GM23338 (cell line): ENCODE measurements around the gene CDR2L. TPM values are rescaled to one million over a fixed set of nuclear protein-coding genes. Genes with fewer than 3 reads are reported as not detected.

Experiments used
- ATAC-seq: fragments of 200-7000 bp; cut with Tn5 transposase; 3 replicates; pipeline ENCODE4 v1.9.1; 2020
- DNase-seq: peaks from one replicate; pipeline ENCODE4 v3.0.0-alpha.2; 2015; ENCODE audit warnings: low spot score
- H2AFZ ChIP-seq: fragments of 200-600 bp; sonication (generic); 2 replicates; pipeline ENCODE4 v1.8.0; 2016; ENCODE audit warnings: antibody characterized with exemption, mild to moderate bottlenecking, moderate library complexity
- H3F3A ChIP-seq: fragments of 200-600 bp; sonication (generic); replicated peaks from 2 replicates; pipeline ENCODE4 v1.8.0; 2017; ENCODE audit warnings: antibody characterized with exemption, mixed run types, low read depth
- H3K27ac ChIP-seq: fragments of 200-600 bp; sonication (generic); 2 replicates; pipeline ENCODE4 v1.6.1; 2016; ENCODE audit warnings: low read depth
- H3K27me3 ChIP-seq: fragments of 200-600 bp; sonication (generic); 2 replicates; pipeline ENCODE4 v1.8.0; 2016; ENCODE audit warnings: mild to moderate bottlenecking, mixed run types, moderate library complexity; ENCODE audit not compliant: insufficient read depth
- H3K36me3 ChIP-seq: fragments of 200-600 bp; sonication (generic); 2 replicates; pipeline ENCODE4 v1.8.0; 2016; ENCODE audit warnings: mild to moderate bottlenecking; ENCODE audit not compliant: insufficient read depth
- H3K4me1 ChIP-seq: fragments of 200-600 bp; sonication (generic); 2 replicates; pipeline ENCODE4 v1.8.0; 2016; ENCODE audit warnings: mild to moderate bottlenecking, moderate library complexity; ENCODE audit not compliant: insufficient read depth
- H3K4me2 ChIP-seq: fragments of 200-600 bp; sonication (generic); 2 replicates; pipeline ENCODE4 v1.7.1; 2017; ENCODE audit warnings: mixed run types
- H3K4me3 ChIP-seq: fragments of 200-600 bp; sonication (generic); 2 replicates; pipeline ENCODE4 v1.6.1; 2016; ENCODE audit warnings: mixed run types
- H3K79me2 ChIP-seq: fragments of 200-600 bp; sonication (generic); replicated peaks from 2 replicates; pipeline ENCODE4 v1.8.0; 2017; ENCODE audit warnings: mild to moderate bottlenecking; ENCODE audit not compliant: insufficient read depth
- H3K9me2 ChIP-seq: fragments of 200-600 bp; sonication (generic); 2 replicates; pipeline ENCODE4 v1.8.0; 2017; ENCODE audit not compliant: insufficient read depth
- H4K20me1 ChIP-seq: fragments of 200-600 bp; sonication (generic); replicated peaks from 2 replicates; pipeline ENCODE4 v1.8.0; 2017; ENCODE audit warnings: mild to moderate bottlenecking; ENCODE audit not compliant: insufficient read depth
- H3K27ac Mint-ChIP-seq: 2 replicates; pipeline ENCODE4 v1.8.0; 2020; ENCODE audit warnings: inconsistent platforms, mild to moderate bottlenecking, moderate library complexity, mixed read lengths
- H3K27me3 Mint-ChIP-seq: 3 replicates; pipeline ENCODE4 v1.8.0; 2022; ENCODE audit warnings: low read depth, mild to moderate bottlenecking, moderate library complexity, mixed read lengths, inconsistent platforms; ENCODE audit not compliant: insufficient read depth, poor library complexity
- H3K36me3 Mint-ChIP-seq: 3 replicates; pipeline ENCODE4 v1.8.0; 2021; ENCODE audit warnings: low read depth, mild to moderate bottlenecking, inconsistent platforms, moderate library complexity, mixed read lengths
- H3K4me1 Mint-ChIP-seq: 3 replicates; pipeline ENCODE4 v1.8.0; 2020; ENCODE audit warnings: mild to moderate bottlenecking, inconsistent platforms, mixed read lengths
- H3K4me3 Mint-ChIP-seq: 3 replicates; pipeline ENCODE4 v1.8.0; 2021; ENCODE audit warnings: moderate library complexity, mild to moderate bottlenecking, inconsistent platforms, mixed read lengths
- H3K9me3 Mint-ChIP-seq: 3 replicates; pipeline ENCODE4 v1.8.0; 2020; ENCODE audit warnings: moderate library complexity, mild to moderate bottlenecking, inconsistent platforms, mixed read lengths
- JUNB ChIP-seq: IDR thresholded peaks from one replicate; pipeline ENCODE4 v1.6.1; 2016; ENCODE audit warnings: antibody characterized with exemption; ENCODE audit not compliant: unreplicated experiment
- POLR2AphosphoS5 ChIP-seq: IDR thresholded peaks from 2 replicates; pipeline ENCODE4 v1.6.1; 2016; ENCODE audit warnings: antibody characterized with exemption, low read depth
- polyA plus RNA-seq: library from polyadenylated mRNA; unstranded; fragments of >200 nt; fragmentation: Nextera tagmentation; extraction: Ambion mirVana; gene quantifications from 2 replicates; pipeline ENCODE4 v1.2.1, GENCODE V29; 2016
- total RNA-seq: library from RNA; depleted of rRNA; stranded (reverse); fragments of >200 nt; shearing (Covaris generic); gene quantifications from 2 replicates; pipeline ENCODE4 v1.2.3, GENCODE V29; 2014
- TF ChIP-seq, protein P1 (sequence below), 2 experiments: fragments of 200-600 bp in 1 of 2; sonication (generic) in 1 of 2; conservative IDR thresholded peaks; 2 replicates each; pipeline versions ENCODE4 v1.5.1 to v1.6.1; 2016 to 2017; ENCODE audit warnings: antibody characterized with exemption in 2 of 2, low read depth in 2 of 2, mild to moderate bottlenecking in 2 of 2, moderate library complexity in 1 of 2
- TF ChIP-seq, protein P2 (sequence below): fragments of 250-450 bp; sonication (Bioruptor Pico); IDR thresholded peaks from 2 replicates; pipeline ENCODE4 v1.5.0; 2020; ENCODE audit warnings: mild to moderate bottlenecking, moderate library complexity

The CDR2L gene
- total and polyA plus RNA-seq, 2 experiments from 2014 or later, result 17.7 to 35.8 TPM

DNA sequence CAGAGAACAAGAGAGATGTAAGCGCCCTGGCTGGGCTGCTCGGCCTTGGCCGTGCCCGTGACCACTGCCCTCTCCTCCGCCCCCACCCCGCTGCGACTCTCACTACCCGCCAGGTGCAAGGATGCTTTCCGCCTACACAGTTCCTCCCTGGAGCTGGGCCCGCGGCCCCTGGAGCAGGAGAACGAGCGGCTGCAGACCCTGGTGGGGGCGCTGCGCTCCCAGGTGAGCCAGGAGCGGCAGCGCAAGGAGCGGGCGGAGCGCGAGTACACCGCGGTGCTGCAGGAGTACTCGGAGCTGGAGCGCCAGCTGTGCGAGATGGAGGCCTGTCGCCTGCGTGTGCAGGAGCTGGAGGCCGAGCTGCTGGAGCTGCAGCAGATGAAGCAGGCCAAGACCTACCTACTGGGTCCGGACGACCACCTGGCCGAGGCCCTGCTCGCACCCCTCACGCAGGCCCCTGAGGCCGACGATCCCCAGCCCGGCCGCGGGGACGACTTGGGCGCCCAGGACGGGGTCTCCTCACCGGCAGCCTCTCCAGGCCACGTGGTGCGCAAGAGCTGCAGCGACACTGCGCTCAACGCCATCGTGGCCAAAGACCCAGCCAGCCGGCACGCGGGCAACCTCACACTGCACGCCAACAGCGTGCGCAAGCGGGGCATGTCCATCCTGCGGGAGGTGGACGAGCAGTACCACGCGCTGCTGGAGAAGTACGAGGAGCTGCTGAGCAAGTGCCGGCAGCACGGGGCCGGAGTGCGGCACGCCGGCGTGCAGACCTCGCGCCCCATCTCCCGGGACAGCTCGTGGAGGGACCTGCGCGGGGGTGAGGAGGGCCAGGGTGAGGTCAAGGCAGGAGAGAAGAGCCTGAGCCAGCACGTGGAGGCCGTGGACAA is 15.9 kb downstream of the CDR2L start:
- ATAC-seq, result peak; percentile 94
- H3K36me3 Mint-ChIP-seq, result peaks cover 16% of the 10 kb centered on the region

DNA sequence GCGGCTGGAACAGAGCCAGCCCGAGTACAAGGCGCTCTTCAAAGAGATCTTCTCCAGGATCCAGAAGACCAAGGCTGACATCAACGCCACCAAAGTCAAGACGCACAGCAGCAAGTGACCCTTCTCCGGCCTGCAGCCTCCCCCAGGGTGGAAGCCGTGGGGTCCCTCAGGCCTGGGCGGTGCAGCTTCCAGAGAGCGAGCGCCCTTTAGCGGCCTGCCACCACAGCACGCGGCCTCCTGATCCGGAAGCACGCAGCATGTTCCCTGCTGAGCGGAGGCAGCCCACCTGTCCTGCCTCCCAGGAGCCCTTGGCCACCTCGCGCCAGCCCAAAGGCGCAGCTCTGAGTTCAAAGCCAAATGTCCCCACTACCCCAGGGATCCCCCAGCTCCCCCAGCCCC is 16.5 kb downstream of the CDR2L start:
- H2AFZ ChIP-seq, result no peak overlapping the region
- DNase-seq (no peak), ATAC-seq (no peak)
- no peak overlapping the region for H3K4me2 ChIP-seq
- peaks cover under 1% of the 10 kb centered on the region; the same call in 1 of the 3 replicates for H3K4me1 Mint-ChIP-seq
- H3K36me3 Mint-ChIP-seq, result peaks cover 16% of the 10 kb centered on the region
- H3K79me2 ChIP-seq, result no peaks in the 10 kb centered on the region
- H3K27me3 ChIP-seq, result no peaks in the 10 kb centered on the region
- H3F3A ChIP-seq, result no peaks in the 10 kb centered on the region
- H3K36me3 ChIP-seq, result peaks cover 3% of the 10 kb centered on the region; the same call in 1 of the 2 replicates
- H3K27ac ChIP-seq, result no peak overlapping the region
- no peaks in the 10 kb centered on the region for H3K9me2 ChIP-seq
- H3K4me3 ChIP-seq, result no peak overlapping the region
- H3K9me3 Mint-ChIP-seq, result no peaks in the 10 kb centered on the region; the same call in 2 of the 3 replicates
- H3K27me3 Mint-ChIP-seq, result peaks cover 6% of the 10 kb centered on the region
- no peaks in the 10 kb centered on the region; the same call in 1 of the 2 replicates for H4K20me1 ChIP-seq
- no peak overlapping the region for H3K27ac Mint-ChIP-seq
- no peak overlapping the region for H3K4me3 Mint-ChIP-seq
- H3K4me1 ChIP-seq, result peaks cover under 1% of the 10 kb centered on the region; the same call in 1 of the 2 replicates
- TF ChIP-seq, protein P1, sequence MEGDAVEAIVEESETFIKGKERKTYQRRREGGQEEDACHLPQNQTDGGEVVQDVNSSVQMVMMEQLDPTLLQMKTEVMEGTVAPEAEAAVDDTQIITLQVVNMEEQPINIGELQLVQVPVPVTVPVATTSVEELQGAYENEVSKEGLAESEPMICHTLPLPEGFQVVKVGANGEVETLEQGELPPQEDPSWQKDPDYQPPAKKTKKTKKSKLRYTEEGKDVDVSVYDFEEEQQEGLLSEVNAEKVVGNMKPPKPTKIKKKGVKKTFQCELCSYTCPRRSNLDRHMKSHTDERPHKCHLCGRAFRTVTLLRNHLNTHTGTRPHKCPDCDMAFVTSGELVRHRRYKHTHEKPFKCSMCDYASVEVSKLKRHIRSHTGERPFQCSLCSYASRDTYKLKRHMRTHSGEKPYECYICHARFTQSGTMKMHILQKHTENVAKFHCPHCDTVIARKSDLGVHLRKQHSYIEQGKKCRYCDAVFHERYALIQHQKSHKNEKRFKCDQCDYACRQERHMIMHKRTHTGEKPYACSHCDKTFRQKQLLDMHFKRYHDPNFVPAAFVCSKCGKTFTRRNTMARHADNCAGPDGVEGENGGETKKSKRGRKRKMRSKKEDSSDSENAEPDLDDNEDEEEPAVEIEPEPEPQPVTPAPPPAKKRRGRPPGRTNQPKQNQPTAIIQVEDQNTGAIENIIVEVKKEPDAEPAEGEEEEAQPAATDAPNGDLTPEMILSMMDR (conservative IDR thresholded peaks at IDR 0.05; ENCODE audit: low read depth in 2 of 2), result 0 out of 4 replicates have a peak, but pooled peaks of 1 of the 2 experiments have one; percentile 9
- TF ChIP-seq, protein P2, sequence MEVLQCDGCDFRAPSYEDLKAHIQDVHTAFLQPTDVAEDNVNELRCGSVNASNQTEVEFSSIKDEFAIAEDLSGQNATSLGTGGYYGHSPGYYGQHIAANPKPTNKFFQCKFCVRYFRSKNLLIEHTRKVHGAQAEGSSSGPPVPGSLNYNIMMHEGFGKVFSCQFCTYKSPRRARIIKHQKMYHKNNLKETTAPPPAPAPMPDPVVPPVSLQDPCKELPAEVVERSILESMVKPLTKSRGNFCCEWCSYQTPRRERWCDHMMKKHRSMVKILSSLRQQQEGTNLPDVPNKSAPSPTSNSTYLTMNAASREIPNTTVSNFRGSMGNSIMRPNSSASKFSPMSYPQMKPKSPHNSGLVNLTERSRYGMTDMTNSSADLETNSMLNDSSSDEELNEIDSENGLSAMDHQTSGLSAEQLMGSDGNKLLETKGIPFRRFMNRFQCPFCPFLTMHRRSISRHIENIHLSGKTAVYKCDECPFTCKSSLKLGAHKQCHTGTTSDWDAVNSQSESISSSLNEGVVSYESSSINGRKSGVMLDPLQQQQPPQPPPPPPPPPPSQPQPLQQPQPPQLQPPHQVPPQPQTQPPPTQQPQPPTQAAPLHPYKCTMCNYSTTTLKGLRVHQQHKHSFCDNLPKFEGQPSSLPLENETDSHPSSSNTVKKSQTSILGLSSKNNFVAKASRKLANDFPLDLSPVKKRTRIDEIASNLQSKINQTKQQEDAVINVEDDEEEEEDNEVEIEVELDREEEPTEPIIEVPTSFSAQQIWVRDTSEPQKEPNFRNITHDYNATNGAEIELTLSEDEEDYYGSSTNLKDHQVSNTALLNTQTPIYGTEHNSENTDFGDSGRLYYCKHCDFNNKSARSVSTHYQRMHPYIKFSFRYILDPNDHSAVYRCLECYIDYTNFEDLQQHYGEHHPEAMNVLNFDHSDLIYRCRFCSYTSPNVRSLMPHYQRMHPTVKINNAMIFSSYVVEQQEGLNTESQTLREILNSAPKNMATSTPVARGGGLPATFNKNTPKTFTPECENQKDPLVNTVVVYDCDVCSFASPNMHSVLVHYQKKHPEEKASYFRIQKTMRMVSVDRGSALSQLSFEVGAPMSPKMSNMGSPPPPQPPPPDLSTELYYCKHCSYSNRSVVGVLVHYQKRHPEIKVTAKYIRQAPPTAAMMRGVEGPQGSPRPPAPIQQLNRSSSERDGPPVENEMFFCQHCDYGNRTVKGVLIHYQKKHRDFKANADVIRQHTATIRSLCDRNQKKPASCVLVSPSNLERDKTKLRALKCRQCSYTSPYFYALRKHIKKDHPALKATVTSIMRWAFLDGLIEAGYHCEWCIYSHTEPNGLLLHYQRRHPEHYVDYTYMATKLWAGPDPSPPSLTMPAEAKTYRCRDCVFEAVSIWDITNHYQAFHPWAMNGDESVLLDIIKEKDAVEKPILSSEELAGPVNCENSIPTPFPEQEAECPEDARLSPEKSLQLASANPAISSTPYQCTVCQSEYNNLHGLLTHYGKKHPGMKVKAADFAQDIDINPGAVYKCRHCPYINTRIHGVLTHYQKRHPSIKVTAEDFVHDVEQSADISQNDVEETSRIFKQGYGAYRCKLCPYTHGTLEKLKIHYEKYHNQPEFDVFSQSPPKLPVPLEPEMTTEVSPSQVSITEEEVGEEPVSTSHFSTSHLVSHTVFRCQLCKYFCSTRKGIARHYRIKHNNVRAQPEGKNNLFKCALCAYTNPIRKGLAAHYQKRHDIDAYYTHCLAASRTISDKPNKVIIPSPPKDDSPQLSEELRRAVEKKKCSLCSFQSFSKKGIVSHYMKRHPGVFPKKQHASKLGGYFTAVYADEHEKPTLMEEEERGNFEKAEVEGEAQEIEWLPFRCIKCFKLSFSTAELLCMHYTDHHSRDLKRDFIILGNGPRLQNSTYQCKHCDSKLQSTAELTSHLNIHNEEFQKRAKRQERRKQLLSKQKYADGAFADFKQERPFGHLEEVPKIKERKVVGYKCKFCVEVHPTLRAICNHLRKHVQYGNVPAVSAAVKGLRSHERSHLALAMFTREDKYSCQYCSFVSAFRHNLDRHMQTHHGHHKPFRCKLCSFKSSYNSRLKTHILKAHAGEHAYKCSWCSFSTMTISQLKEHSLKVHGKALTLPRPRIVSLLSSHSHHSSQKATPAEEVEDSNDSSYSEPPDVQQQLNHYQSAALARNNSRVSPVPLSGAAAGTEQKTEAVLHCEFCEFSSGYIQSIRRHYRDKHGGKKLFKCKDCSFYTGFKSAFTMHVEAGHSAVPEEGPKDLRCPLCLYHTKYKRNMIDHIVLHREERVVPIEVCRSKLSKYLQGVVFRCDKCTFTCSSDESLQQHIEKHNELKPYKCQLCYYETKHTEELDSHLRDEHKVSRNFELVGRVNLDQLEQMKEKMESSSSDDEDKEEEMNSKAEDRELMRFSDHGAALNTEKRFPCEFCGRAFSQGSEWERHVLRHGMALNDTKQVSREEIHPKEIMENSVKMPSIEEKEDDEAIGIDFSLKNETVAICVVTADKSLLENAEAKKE (CRISPR knock-in tag), result no peak

More for the DNA sequence above, 15.9 kb downstream of the CDR2L start:
- H3K9me3 Mint-ChIP-seq, result no peaks in the 10 kb centered on the region; the same call in 2 of the 3 replicates
- H2AFZ ChIP-seq, result no peak overlapping the region
- no peaks in the 10 kb centered on the region for H3K79me2 ChIP-seq
- no peak overlapping the region for H3K27ac Mint-ChIP-seq
- peaks cover 4% of the 10 kb centered on the region for H3K27me3 Mint-ChIP-seq
- H3K27ac ChIP-seq, result no peak overlapping the region
- no peaks in the 10 kb centered on the region for H3K4me1 ChIP-seq
- TF ChIP-seq JUNB (no peak), POLR2AphosphoS5 (no peak; the same call in 1 of the 2 replicates)
- TF ChIP-seq, protein P1 (conservative IDR thresholded peaks at IDR 0.05; ENCODE audit: low read depth in 2 of 2), result peak; percentile 49 to 78
- no peaks in the 10 kb centered on the region for H3F3A ChIP-seq
- no peaks in the 10 kb centered on the region for H3K9me2 ChIP-seq
- DNase-seq, result peak; percentile 86
- H4K20me1 ChIP-seq, result no peaks in the 10 kb centered on the region; the same call in 1 of the 2 replicates
- no peak overlapping the region for H3K4me3 Mint-ChIP-seq
- H3K4me2 ChIP-seq, result no peak overlapping the region
- no peaks in the 10 kb centered on the region; the same call in 2 of the 3 replicates for H3K4me1 Mint-ChIP-seq
- peaks cover 3% of the 10 kb centered on the region; the same call in 1 of the 2 replicates for H3K36me3 ChIP-seq
- no peak overlapping the region for H3K4me3 ChIP-seq
- no peaks in the 10 kb centered on the region for H3K27me3 ChIP-seq
